ENCODE data around the gene SCIN.

GRCh38 chr7:12583176-12583575 is 12.7 kb downstream of the SCIN start:
- TF ChIP-seq SP1 (IDR thresholded peaks at IDR 0.05; ENCODE audit: low read depth, low read length) (no peak), POLR2A (IDR thresholded peaks at IDR 0.05; ENCODE audit: control extremely low read depth in 1 of 2, low read depth in 2 of 2, low read length in 2 of 2) (no peak), RXRA (IDR thresholded peaks at IDR 0.05; ENCODE audit: insufficient read depth, low read depth, low read length) (no peak), CTCF (IDR thresholded peaks at IDR 0.05; ENCODE audit: control extremely low read depth in 1 of 3, insufficient read depth in 1 of 3, low read depth in 1 of 3, low read length in 3 of 3) (no peak), USF2 (IDR thresholded peaks at IDR 0.05; ENCODE audit: low read length) (no peak), POLR2AphosphoS5 (IDR thresholded peaks at IDR 0.05; ENCODE audit: low read depth, low read length) (no peak), TBP (IDR thresholded peaks at IDR 0.05; ENCODE audit: low read depth, low read length) (no peak), CBX5 (IDR thresholded peaks at IDR 0.05; ENCODE audit: low read depth, low read length) (no peak), GABPA (IDR thresholded peaks at IDR 0.05; ENCODE audit: borderline replicate concordance, insufficient read depth, low read length) (no peak)
